ENCODE results near the gene RNF144A.
"Not testable (repeated sequence)": the region's sequence is repeated elsewhere in the genome, so short reads cannot be mapped to it uniquely, and the experiment has no call there.

- TF ChIP-seq CTCF, POLR2A (IDR thresholded peaks at IDR 0.05): not testable (repeated sequence)
These were observed 18.4 kb downstream of the RNF144A start for GRCh38 chr2:6935652-6936020.

Data from breast epithelium (tissue), 3 donors.